ENCODE data around the gene USP33.
"Not testable (repeated sequence)": the region's sequence is repeated elsewhere in the genome, so short reads cannot be mapped to it uniquely, and the experiment has no call there.

USP33 gene

DNA sequence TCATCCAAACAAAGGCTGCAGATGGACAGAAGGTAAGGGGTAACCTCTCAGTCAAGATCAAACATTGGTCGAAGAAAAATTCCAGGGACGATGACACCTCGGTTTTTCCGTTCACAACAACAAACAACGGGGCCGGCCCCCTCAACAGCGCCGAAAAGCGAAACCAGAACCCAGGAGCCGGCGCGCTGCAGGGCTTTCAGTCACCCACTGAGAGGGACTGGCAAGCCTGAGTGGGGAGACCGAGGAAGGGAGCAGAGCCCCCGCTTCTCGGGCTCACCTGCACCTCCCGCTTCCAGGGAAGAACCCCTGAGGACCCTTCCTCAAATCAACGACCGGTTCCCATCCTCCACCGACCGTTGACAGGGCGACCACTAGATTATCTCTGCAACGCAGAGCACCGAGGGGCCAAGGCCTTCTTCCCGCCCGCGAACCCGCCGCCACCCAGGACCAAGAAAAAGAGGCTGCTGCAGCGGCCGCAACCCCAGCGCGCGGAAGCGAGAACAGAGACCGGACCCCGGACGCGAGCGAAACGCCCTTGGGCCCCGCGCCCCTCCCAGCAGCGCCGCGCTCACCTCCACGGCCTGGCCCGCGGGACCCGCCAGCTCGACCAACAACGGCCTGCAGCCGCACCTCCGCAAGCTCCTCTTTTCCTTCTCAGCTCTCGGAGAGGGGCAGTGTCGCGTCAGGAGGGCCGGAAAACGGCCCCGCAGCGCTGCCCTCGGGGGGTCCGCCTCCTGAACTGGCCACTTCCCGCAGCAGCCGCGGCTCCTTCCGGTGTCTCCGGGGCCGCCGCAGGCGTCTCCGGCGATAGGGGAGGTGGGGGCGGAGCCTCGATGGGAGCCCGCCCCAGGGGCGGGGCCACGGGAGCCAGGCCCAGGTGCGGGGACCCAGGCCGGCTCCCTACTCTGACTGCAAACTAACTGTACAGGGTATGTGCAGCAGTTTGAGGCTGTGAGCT is at the start of gene USP33:
TSS of gene USP33 (minus strand) at position 782 of the 958 bp plus-strand sequence. CDS start 18,155 bp downstream, outside the sequence.
- peak; percentile 77 for DNase-seq

- no peak for DNase-seq
Observed at GRCh38 chr1:77803371-77803770, 43.7 kb upstream of the USP33 start.

GRCh38 chr1:77802026-77802425 is 42.4 kb upstream of the USP33 start:
- no peak for DNase-seq

- DNase-seq = no peak
Observed at GRCh38 chr1:77797991-77798390, 38.3 kb upstream of the USP33 start.

GRCh38 chr1:77796695-77797405 is 37.2 kb upstream of the USP33 start:
- DNase-seq = no peak

DNA sequence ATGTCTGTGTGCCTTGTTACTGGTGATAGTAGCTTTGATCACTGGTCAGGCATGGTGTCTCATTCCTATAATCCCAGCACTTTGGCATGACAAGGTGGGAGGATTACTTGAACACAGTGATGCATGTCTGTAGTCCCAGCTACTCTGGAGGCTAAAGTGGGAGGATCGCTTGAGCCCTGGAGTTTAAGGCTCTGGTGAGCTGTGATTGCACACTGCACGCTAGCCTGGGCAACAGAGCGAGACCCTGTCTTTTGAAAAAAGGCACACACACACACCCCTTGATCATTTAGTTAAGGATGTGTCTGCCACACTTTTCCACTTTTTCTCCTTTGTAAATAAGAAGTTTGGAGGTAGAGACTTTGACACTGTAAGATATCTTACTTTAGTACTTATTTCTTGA is 34.9 kb upstream of the USP33 start:
- no peak for DNase-seq

- not testable (repeated sequence) for DNase-seq
Observed at GRCh38 chr1:77786093-77786741, 26.6 kb upstream of the USP33 start.

DNA sequence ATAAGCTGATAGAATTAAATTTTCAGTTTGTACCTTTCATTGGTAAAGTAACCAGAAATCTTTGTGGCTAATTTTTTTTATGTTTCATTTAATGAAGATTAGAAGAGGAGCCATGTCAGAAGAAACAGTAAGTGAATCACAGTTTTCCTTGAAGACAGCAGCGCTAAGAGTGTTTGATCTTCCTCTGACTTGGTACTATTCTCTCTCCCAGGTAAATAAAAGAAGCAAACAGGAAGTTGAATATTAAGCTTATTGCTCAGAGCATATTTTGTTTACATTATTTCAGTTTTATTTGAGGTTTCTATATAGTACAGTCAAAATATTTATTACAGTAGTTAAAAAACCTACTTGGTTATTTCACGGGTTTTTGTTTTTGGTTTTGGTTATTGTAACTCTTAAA is 23.5 kb upstream of the USP33 start:
- DNase-seq = no peak

DNA sequence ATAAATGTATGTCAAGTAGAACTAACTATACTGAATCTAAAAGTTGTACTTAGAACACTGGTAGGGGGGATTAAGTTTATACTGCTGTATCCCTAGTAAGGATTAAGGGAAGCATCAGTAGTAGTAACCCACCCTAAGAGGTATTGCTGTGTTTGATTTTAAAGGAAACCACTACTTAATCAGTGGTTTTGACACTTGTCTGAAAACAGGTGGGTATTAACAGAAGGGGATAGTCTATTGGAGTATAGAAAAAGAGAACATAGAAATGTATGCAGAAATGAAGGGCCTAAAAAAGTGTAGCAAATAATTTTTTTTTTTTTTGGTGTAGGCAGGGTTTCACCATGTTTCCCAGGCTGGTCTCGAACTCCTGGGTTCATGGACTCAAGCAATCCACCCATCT is 22.0 kb upstream of the USP33 start:
- no peak for DNase-seq

- DNase-seq = peak; percentile 59
Observed at GRCh38 chr1:77779529-77780281, 20.1 kb upstream of the USP33 start, which contains the start of gene MIGA1. TSS of gene MIGA1 (plus strand) at chr1:77779649. CDS start at chr1:77783253, 3,604 bp downstream.

- DNase-seq = no peak
Observed at GRCh38 chr1:77776007-77776700, 16.5 kb upstream of the USP33 start.

DNA sequence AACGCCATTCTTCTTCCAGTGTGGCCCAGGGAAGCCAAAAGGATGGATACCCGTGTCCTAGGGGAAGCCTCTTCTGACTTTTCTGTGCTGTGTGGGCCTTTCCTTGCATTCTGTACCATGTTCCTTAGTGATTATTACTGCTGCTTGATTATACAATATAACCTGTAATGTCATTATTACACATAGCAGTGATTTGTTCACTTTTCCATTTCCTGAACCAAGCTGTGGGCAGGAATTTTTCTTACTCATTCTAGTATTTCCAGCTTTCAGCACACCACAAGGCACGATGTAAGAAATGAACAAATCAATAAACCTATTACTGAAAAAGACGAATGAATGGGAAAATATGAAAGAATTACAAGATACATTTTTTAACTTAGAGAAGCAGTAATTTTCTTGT is 8.4 kb upstream of the USP33 start:
- DNase-seq = no peak

DNA sequence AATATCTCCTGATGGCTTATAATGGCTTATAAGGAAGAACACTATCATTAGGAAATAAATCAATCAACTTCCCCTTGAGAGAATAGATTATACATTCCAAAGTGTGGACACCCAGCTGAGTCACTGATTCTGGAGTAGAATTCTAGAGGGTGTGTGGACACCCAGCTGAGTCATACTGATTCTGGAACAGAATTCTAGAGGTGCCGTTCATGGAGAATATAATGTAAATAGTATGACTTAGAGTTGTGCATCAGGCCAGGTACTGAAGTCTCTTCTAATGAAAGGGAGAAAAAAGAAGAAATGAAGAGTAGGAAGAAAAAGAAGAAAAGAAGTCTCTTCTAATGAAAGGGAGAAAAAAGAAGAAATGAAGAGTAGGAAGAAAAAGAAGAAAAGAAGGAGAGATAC is 2.4 kb upstream of the USP33 start:
- DNase-seq = no peak

DNA sequence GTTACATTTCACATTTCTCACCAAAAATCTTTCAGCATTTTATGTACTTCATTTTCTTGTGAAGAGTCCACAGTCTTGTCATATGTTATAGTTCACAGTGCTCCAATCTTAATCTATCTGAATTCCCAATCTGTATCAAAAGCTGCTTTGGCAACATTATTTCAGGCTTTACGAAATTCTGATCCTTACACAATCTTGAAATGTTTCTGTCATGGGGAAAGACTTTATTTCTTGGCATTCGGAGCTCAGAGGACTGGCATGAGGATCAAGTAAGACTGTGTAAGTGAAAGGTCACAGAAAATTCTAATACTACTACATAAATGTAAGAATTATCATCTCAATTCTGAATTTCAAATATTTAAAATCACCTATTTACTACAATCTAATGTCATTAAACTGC is 2.0 kb downstream of the USP33 start:
- no peak for DNase-seq

GRCh38 chr1:77757066-77757584 is 2.5 kb downstream of the USP33 start:
- DNase-seq = no peak

DNA sequence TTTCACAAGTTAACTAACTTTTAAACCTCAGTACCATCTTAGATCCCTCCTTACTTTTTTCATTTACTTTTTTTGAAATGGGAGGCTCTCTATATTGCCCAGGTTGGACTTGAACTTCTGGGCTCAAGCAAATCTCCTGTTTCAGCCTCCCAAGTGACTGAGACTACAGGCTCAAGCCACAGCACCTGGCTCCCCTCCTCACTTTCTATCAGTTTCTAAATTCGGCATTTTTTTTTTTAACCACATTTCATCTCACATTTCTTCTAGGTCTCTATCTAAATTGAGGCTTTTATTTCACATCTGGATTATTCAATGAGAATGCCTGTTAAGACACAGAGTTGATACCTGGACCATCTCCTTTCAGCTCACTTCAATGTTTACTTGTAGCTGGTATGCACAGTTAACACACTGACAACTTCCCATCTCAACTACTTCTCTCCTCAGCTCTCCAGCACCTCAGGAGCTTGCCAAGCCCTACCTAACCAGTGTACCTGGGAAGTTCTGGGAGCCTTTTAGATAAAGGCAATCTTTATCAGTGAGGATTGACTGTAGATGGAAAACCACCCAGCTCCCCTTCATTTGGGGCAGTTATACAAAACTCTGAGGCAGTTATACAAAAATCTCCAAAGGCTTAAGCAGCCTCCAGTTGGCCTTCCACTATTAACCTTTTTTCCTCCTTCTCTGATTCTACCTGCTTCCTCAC is 3.4 kb downstream of the USP33 start:
- DNase-seq = no peak

- not testable (repeated sequence) for DNase-seq
Observed at GRCh38 chr1:77749489-77749888, 10.2 kb downstream of the USP33 start.

- no peak for DNase-seq
Observed at GRCh38 chr1:77744576-77744975, 15.1 kb downstream of the USP33 start.

GRCh38 chr1:77742011-77742555 is 17.6 kb downstream of the USP33 start:
- no peak for DNase-seq

DNA sequence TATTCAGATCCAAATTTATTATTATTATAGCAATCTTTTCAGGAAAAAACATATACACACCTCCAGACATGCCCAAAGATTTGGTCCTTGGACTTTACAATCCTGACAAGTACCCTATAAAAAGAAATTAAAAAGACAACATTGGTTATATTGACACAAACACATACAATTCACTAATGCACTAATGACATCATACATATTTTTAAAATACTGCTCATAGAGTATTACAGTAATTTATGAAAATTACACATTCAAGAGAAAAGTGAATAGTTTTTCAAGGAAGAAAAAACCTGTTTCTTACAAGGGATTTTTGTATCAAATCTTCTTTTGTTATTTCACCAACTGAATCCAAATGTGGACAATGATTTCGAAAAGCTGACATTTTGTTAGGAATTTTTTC is 18.3 kb downstream of the USP33 start:
- no peak for DNase-seq

GRCh38 chr1:77739235-77739634 is 20.4 kb downstream of the USP33 start:
- no peak for DNase-seq
